Choroid plexus epithelial cell (primary cell): ENCODE measurements around the gene MAPK8.

Experiments
- DNase-seq: peaks from one replicate; pipeline ENCODE4 v3.0.0-alpha.2; 2010; ENCODE audit warnings: low read depth
- H3K4me3 ChIP-seq: 2 replicates; pipeline ENCODE4 v1.5.1; 2011; ENCODE audit warnings: low read depth, mild to moderate bottlenecking, control low read depth, low read length, moderate library complexity
- TF ChIP-seq, protein P1 (sequence below): conservative IDR thresholded peaks from 2 replicates; pipeline ENCODE4 v1.5.1; 2011; ENCODE audit warnings: low read depth, mild to moderate bottlenecking, control low read depth, inconsistent platforms, low read length, moderate library complexity

MAPK8 gene

DNA sequence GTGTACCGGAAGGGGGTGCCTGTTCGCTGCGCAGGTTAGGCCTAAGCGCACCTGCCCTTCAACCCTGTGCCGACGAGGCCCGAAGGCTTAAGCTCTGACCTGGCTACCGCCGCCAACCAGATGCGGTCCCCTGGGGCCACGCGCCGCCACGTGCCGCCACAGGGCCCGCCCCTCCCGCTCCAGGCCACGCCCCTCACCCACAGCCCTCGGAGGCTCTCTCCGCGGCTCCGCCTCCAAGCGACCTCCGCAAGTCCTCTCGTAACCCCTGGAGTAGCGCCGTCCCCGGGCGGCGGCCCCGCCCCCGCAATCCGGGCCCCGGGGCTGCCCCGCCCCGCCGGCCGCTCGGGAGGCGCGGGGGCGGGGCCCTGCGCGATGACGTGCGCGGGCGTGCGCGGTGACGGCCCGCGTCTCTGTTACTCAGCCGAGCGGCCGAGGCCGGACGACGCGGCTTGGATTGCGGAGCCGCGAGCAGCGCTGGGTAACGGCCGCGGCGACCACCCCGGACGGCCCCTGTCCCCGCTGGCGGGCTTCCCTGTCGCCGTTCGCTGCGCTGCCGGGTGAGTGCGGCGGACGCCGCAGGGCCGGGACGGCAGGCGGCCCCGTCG is at the start of gene MAPK8:
Gene MAPK8 (plus strand): TSS at position 413 of the 605 bp plus-strand sequence. CDS start 94,984 bp downstream, outside the sequence.
- DNase-seq = peak; percentile 87
- peak within 1 kb of the TSS; percentile 79 for H3K4me3 ChIP-seq
- TF ChIP-seq, protein P1, sequence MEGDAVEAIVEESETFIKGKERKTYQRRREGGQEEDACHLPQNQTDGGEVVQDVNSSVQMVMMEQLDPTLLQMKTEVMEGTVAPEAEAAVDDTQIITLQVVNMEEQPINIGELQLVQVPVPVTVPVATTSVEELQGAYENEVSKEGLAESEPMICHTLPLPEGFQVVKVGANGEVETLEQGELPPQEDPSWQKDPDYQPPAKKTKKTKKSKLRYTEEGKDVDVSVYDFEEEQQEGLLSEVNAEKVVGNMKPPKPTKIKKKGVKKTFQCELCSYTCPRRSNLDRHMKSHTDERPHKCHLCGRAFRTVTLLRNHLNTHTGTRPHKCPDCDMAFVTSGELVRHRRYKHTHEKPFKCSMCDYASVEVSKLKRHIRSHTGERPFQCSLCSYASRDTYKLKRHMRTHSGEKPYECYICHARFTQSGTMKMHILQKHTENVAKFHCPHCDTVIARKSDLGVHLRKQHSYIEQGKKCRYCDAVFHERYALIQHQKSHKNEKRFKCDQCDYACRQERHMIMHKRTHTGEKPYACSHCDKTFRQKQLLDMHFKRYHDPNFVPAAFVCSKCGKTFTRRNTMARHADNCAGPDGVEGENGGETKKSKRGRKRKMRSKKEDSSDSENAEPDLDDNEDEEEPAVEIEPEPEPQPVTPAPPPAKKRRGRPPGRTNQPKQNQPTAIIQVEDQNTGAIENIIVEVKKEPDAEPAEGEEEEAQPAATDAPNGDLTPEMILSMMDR = no peak

DNA sequence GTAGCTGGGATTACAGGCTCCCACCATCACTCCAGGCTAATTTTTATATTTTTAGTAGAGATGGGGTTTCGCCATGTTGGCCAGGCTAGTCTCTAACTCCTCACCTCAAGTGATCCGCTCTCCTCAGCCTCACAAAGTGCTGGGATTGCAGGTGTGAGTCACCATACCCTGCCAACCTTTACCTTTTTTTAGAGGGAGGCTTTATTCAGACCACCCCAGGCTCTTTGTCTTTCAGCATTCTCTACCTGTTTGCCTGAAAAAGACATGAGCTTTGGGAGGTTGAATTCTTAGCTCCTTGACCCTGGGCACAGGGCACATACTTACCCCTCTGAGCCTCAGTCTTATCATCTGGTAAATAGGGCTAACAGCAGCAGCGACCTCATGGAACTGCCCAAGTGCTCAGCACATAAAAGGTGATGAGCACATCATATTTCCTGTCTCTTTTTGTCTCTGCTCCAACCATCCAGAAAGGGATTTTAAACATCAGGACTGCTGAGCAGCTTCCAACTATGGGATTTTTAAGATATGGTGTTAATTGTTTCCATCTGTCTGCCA is 49.0 kb upstream of the MAPK8 start:
- TF ChIP-seq, protein P1 = no peak
- DNase-seq = no peak
- H3K4me3 ChIP-seq = no peak overlapping the region

DNA sequence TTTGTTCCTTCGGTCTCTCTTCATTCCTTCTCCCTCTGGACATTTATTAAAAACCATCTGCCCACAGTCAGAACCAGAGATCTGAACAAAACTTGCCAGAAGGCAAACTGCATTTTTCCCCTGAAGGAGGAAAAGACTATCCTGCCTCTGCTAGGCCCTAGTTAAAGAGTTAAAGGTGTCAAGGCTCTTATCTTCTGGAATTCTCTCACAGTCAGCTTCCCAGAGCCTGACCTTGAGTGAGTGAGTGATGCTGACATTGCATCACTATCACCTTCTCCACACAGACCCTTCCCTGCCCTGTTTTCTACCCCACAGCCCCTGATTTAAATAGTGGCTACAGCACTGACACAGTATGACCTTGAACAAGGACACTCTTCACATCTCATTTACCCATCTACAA is 48.4 kb upstream of the MAPK8 start:
- TF ChIP-seq, protein P1 = no peak
- no peak overlapping the region for H3K4me3 ChIP-seq
- DNase-seq = no peak

DNA sequence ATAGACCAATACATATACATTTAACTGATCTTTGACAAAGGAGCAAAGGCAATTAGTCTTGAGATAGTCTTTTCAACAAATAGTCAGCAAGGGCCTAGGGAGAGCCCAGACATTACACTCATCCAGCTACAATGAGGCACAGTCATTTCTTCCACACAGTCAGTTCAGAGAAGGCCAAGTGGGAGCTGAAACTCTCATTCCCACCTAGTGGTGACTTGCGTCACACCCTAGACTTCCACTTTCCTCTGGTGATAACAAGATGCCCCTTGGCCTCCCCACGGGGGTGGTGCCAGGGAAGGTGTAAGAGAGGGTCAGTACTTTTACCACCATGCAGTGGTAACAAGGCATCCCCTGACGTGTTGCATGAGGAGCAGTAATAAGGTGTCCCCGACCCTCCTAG is 39.9 kb upstream of the MAPK8 start:
- TF ChIP-seq, protein P1 = no peak
- no peak for DNase-seq
- H3K4me3 ChIP-seq = no peak overlapping the region

DNA sequence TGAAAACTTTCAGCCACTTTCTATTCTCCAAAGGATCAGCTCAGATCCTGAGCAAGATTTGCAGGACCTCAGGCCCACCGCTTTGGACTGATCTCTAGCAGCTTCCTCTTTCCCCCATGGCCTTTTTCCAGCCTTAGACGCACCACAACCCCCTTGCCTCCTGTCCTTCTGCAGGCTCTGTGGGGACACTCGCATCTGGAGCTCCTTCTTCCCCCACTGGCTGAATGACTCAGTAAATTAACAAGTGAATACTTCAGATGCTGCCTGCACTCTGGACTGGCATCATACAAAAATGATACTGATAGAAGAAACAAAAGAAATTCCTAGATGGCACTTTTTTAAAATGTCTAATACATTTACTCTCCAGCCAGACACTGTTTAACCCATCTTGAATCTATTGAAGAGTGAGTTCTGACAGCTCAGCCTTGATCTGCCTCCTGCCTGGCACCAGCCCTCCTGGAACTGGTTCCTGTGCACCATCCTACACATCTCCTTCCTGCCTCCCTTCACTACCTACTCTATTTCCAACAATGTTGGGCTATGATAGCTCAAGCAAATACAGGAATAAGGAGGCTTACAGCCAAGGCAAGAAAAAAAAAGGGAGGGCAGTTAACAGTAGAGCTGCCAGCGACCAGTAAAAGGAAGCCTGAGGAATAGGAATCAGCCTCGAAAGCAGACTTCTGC is 35.3 kb upstream of the MAPK8 start:
- TF ChIP-seq, protein P1 = no peak
- DNase-seq = no peak
- no peak overlapping the region for H3K4me3 ChIP-seq

DNA sequence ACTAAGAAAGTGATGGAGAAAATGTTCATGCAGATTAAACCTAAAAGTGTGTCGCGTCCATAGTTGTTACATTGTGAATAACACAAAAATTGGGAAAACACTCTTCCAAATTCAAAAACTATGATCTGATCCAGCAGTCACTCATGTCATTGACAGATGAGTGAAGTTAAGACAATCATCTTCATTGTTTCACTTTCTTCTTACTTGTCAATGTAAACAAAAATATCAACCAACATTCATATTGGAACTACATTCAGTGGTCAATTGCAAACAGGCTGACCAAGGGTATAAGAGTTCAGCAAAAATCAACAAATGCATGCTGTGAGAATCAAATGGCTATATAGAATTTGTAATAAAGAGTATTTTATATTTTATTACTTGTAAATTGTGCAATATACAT is 33.8 kb upstream of the MAPK8 start:
- no peak overlapping the region for H3K4me3 ChIP-seq
- TF ChIP-seq, protein P1 = no peak
- no peak for DNase-seq
